ENCODE measurements around the gene ASXL2. TPM values are rescaled to one million over a fixed set of nuclear protein-coding genes. Genes with fewer than 3 reads are reported as not detected.
A peak's percentile ranks its signal among the peaks of the same experiment; 100 is the strongest.

Gene ASXL2
- total RNA-seq, 2 donors from 2014 or later = 6.6 to 8.3 TPM

GRCh38 chr2:25877431-25878360, 591 bp downstream of the ASXL2 start:
- 0% methylated on average over 30 to 64 of the region's 64 CpGs for WGBS, 2 donors

GRCh38 chr2:25872134-25872533, 6.2 kb downstream of the ASXL2 start:
- DNase-seq (no peak), ATAC-seq (no peak)
- no peaks in the 10 kb centered on the region for H3K36me3 ChIP-seq (replicated peaks in 1 of 2; ENCODE audit: insufficient read depth in 1 of 2, low read depth in 2 of 2)
- no peak for TF ChIP-seq CTCF (IDR thresholded peaks at IDR 0.05)
- TF ChIP-seq POLR2A (IDR thresholded peaks at IDR 0.05) = no peak
- H3K4me1 ChIP-seq = peaks cover 18% of the 10 kb centered on the region
- 92 to 98% methylated on average over 5 of the region's 5 CpGs for WGBS, 2 donors
- H3K27ac ChIP-seq = no peak overlapping the region
- no peak overlapping the region for H3K4me3 ChIP-seq
- intact Hi-C loops (cut with DNase I) = no loop called here
- no peaks in the 10 kb centered on the region for H3K9me3 ChIP-seq
- H3K27me3 ChIP-seq = no peaks in the 10 kb centered on the region

More at GRCh38 chr2:25877431-25878360, 591 bp downstream of the ASXL2 start:
- TF ChIP-seq CTCF (IDR thresholded peaks at IDR 0.05) (no peak), POLR2A (IDR thresholded peaks at IDR 0.05) (peak in 1 of 3 donors; percentile 5)
- DNase-seq = peak; percentile 46 to 77 (median 64)
- peaks cover 18% of the 10 kb centered on the region for H3K4me1 ChIP-seq
- no peaks in the 10 kb centered on the region for H3K36me3 ChIP-seq (replicated peaks in 1 of 2; ENCODE audit: insufficient read depth in 1 of 2, low read depth in 2 of 2)
- no peaks in the 10 kb centered on the region for H3K9me3 ChIP-seq
- H3K27me3 ChIP-seq = no peaks in the 10 kb centered on the region
- peak; percentile 39 for ATAC-seq
- H3K4me3 ChIP-seq = peak overlapping the region; percentile 42 to 96
- intact Hi-C loops (cut with DNase I) = no loop called here
- peak overlapping the region; percentile 65 to 96 (median 84) for H3K27ac ChIP-seq

GRCh38 chr2:25867396-25868003, 10.8 kb downstream of the ASXL2 start:
- intact Hi-C loops (cut with DNase I) = no loop called here
- WGBS, 2 donors = 69 to 74% methylated on average over 5 of the region's 5 CpGs
- H3K4me3 ChIP-seq = no peak overlapping the region

GRCh38 chr2:25856377-25856776, 21.9 kb downstream of the ASXL2 start:
- Histone ChIP-seq H3K27me3 (no peaks in the 10 kb centered on the region), H3K4me1 (peaks cover 16% of the 10 kb centered on the region), H3K27ac (no peak overlapping the region), H3K4me3 (no peak overlapping the region), H3K9me3 (no peaks in the 10 kb centered on the region), H3K36me3 (replicated peaks in 1 of 2; ENCODE audit: insufficient read depth in 1 of 2, low read depth in 2 of 2) (no peaks in the 10 kb centered on the region)
- DNase-seq (no peak), ATAC-seq (no peak)
- 93 to 100% methylated on average over 7 to 9 of the region's 9 CpGs for WGBS, 2 donors
- TF ChIP-seq CTCF (IDR thresholded peaks at IDR 0.05) = no peak
- no peak for TF ChIP-seq POLR2A (IDR thresholded peaks at IDR 0.05)
- intact Hi-C loops (cut with DNase I) = no loop called here

More at GRCh38 chr2:25867396-25868003, 10.8 kb downstream of the ASXL2 start:
- DNase-seq (no peak), ATAC-seq (no peak)
- peaks cover 6% of the 10 kb centered on the region for H3K4me1 ChIP-seq
- no peak overlapping the region for H3K27ac ChIP-seq
- H3K36me3 ChIP-seq (replicated peaks in 1 of 2; ENCODE audit: insufficient read depth in 1 of 2, low read depth in 2 of 2) = no peaks in the 10 kb centered on the region
- H3K9me3 ChIP-seq = no peaks in the 10 kb centered on the region
- TF ChIP-seq POLR2A (IDR thresholded peaks at IDR 0.05) (no peak), CTCF (IDR thresholded peaks at IDR 0.05) (no peak)
- H3K27me3 ChIP-seq = no peaks in the 10 kb centered on the region

Data from body of pancreas (tissue), 4 donors.